ENCODE measurements around the gene AGA.

GRCh38 chr4:177405508-177405907 is 36.7 kb downstream of the AGA start:
- TF ChIP-seq POLR2A (IDR thresholded peaks at IDR 0.05) (no peak), EP300 (IDR thresholded peaks at IDR 0.05) (no peak)

All from ovary (tissue), 1 donor.